ENCODE measurements around the gene VAV2.

Gene VAV2

GRCh38 chr9:133991964-133992779 is at the start of gene VAV2:
VAV2 (minus strand) TSS chr9:133992324; CDS start chr9:133992278, 46 bp downstream.
- TF ChIP-seq ZFX (IDR thresholded peaks at IDR 0.05; ENCODE audit: borderline replicate concordance) (no peak), CTCF (IDR thresholded peaks at IDR 0.05) (no peak)
- peak within 1 kb of the TSS; percentile 84 for H3K27ac ChIP-seq

- TF ChIP-seq ZFX (IDR thresholded peaks at IDR 0.05; ENCODE audit: borderline replicate concordance) (no peak), CTCF (IDR thresholded peaks at IDR 0.05) (no peak)
Measured at GRCh38 chr9:134041649-134041962, 49.5 kb upstream of the VAV2 start.

GRCh38 chr9:134040781-134041648 is 48.9 kb upstream of the VAV2 start:
- no peak overlapping the region for H3K27ac ChIP-seq
- TF ChIP-seq ZFX (IDR thresholded peaks at IDR 0.05; ENCODE audit: borderline replicate concordance) (no peak), CTCF (IDR thresholded peaks at IDR 0.05) (no peak)

More at GRCh38 chr9:134041649-134041962, 49.5 kb upstream of the VAV2 start:
- H3K27ac ChIP-seq = no peak overlapping the region

- no peak overlapping the region for H3K27ac ChIP-seq
- TF ChIP-seq ZFX (IDR thresholded peaks at IDR 0.05; ENCODE audit: borderline replicate concordance) (no peak), CTCF (IDR thresholded peaks at IDR 0.05) (no peak)
Measured at GRCh38 chr9:134040176-134040565, 48.0 kb upstream of the VAV2 start.

- no peak overlapping the region for H3K27ac ChIP-seq
- TF ChIP-seq CTCF (IDR thresholded peaks at IDR 0.05) (no peak), ZFX (IDR thresholded peaks at IDR 0.05; ENCODE audit: borderline replicate concordance) (no peak)
Measured at GRCh38 chr9:134039386-134040175, 47.5 kb upstream of the VAV2 start.

- H3K27ac ChIP-seq = no peak overlapping the region
- no peak for TF ChIP-seq CTCF (IDR thresholded peaks at IDR 0.05)
- no peak for TF ChIP-seq ZFX (IDR thresholded peaks at IDR 0.05; ENCODE audit: borderline replicate concordance)
Measured at GRCh38 chr9:134037641-134038040, 45.5 kb upstream of the VAV2 start.
